Muscle layer of colon (tissue), 2 donors: ENCODE results near the gene CCT6A.
"Not testable (repeated sequence)": the region's sequence is repeated elsewhere in the genome, so short reads cannot be mapped to it uniquely, and the experiment has no call there.

ENCODE experiments used
- H3K27ac ChIP-seq: one replicate; pipeline ENCODE4 v1.7.0; 2013; ENCODE audit warnings: low read depth, mild to moderate bottlenecking, low read length, moderate library complexity
- H3K27me3 ChIP-seq, 2 donors: one replicate each; pipeline ENCODE4 v1.7.0; 2013; ENCODE audit warnings: low read length in 2 of 2, mild to moderate bottlenecking in 2 of 2; ENCODE audit not compliant: insufficient read depth in 2 of 2, control insufficient read depth in 1 of 2
- H3K36me3 ChIP-seq: one replicate; pipeline ENCODE4 v1.7.0; 2013; ENCODE audit warnings: mild to moderate bottlenecking, low read length; ENCODE audit not compliant: insufficient read depth
- H3K4me1 ChIP-seq: one replicate; pipeline ENCODE4 v1.7.0; 2013; ENCODE audit warnings: mild to moderate bottlenecking, low read length; ENCODE audit not compliant: insufficient read depth
- H3K4me3 ChIP-seq, 2 donors: one replicate each; pipeline ENCODE4 v1.7.0; 2013; ENCODE audit warnings: low read length in 2 of 2, low read depth in 1 of 2, mild to moderate bottlenecking in 1 of 2, moderate library complexity in 1 of 2
- H3K9ac ChIP-seq: one replicate; pipeline ENCODE4 v1.7.0; 2013; ENCODE audit warnings: low read length
- H3K9me3 ChIP-seq: one replicate; pipeline ENCODE4 v1.7.0; 2013; ENCODE audit warnings: mild to moderate bottlenecking, low read length
- donor health status: abdominal sarcoma.
- donor health status: Adenocarcinoma of cecum.

CCT6A gene, protein sequence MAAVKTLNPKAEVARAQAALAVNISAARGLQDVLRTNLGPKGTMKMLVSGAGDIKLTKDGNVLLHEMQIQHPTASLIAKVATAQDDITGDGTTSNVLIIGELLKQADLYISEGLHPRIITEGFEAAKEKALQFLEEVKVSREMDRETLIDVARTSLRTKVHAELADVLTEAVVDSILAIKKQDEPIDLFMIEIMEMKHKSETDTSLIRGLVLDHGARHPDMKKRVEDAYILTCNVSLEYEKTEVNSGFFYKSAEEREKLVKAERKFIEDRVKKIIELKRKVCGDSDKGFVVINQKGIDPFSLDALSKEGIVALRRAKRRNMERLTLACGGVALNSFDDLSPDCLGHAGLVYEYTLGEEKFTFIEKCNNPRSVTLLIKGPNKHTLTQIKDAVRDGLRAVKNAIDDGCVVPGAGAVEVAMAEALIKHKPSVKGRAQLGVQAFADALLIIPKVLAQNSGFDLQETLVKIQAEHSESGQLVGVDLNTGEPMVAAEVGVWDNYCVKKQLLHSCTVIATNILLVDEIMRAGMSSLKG

GRCh38 chr7:56051339-56052191 lies at the start of gene CCT6A, which contains the start of gene PSPH:
CCT6A (plus strand) TSS chr7:56051765; CDS start chr7:56051849, 84 bp downstream.
PSPH (minus strand) TSS chr7:56051444; CDS start chr7:56021212, 30,232 bp downstream.
- H3K4me1 ChIP-seq, result peaks cover 31% of the 10 kb centered on the region
- peaks cover 32% of the 10 kb centered on the region for H3K36me3 ChIP-seq
- peak within 1 kb of the TSS; percentile 94 for H3K9ac ChIP-seq
- peak within 1 kb of the TSS; percentile 90 for H3K27ac ChIP-seq
- H3K4me3 ChIP-seq, result peak within 1 kb of the TSS; percentile 91 to 97
- no peaks in the 10 kb centered on the region for H3K27me3 ChIP-seq
- H3K9me3 ChIP-seq, result no peaks in the 10 kb centered on the region

GRCh38 chr7:56003749-56004148 lies 47.8 kb upstream of the CCT6A start:
- Histone ChIP-seq H3K9me3 (no peaks in the 10 kb centered on the region), H3K36me3 (peaks cover 11% of the 10 kb centered on the region), H3K4me3 (no peak overlapping the region), H3K27ac (no peak overlapping the region), H3K4me1 (no peaks in the 10 kb centered on the region), H3K9ac (no peak overlapping the region), H3K27me3 (no peaks in the 10 kb centered on the region)

GRCh38 chr7:56007167-56007652 lies 44.4 kb upstream of the CCT6A start:
- Histone ChIP-seq H3K36me3 (no peaks in the 10 kb centered on the region), H3K4me1 (peaks cover 8% of the 10 kb centered on the region), H3K27ac (no peak overlapping the region), H3K27me3 (no peaks in the 10 kb centered on the region), H3K9me3 (no peaks in the 10 kb centered on the region), H3K9ac (no peak overlapping the region), H3K4me3 (no peak overlapping the region)

- Histone ChIP-seq H3K9ac (no peak overlapping the region), H3K4me1 (peaks cover 8% of the 10 kb centered on the region), H3K4me3 (no peak overlapping the region), H3K9me3 (no peaks in the 10 kb centered on the region), H3K27ac (no peak overlapping the region), H3K36me3 (no peaks in the 10 kb centered on the region), H3K27me3 (no peaks in the 10 kb centered on the region)
Measured at GRCh38 chr7:56007891-56008290, 43.7 kb upstream of the CCT6A start.

DNA sequence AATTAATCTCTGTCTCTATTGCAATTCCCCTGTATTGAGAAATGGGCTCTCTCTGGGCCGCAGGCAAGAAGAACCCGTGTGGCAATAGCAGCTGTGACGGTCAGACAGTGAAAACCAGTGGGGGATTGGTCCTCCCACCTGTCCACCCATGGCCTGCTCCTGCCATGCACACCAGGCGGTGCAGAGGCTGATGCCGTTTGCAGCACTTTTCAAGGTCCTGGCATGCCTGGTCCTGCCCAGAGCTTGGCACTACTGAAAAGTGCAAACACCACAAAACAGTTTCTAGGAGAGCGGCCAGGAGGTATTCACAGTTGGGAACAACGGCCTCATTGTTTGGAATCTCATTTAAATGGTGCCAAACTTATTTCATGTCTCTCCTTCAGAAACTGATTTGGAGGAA lies 41.9 kb upstream of the CCT6A start:
- Histone ChIP-seq H3K4me1 (peaks cover 8% of the 10 kb centered on the region), H3K27me3 (no peaks in the 10 kb centered on the region), H3K9me3 (no peaks in the 10 kb centered on the region), H3K36me3 (no peaks in the 10 kb centered on the region), H3K9ac (no peak overlapping the region), H3K27ac (no peak overlapping the region), H3K4me3 (no peak overlapping the region)

- H3K9me3 ChIP-seq, H3K4me1 ChIP-seq, H3K27me3 ChIP-seq, H3K9ac ChIP-seq, H3K4me3 ChIP-seq, H3K36me3 ChIP-seq, H3K27ac ChIP-seq: not testable (repeated sequence)
Measured at GRCh38 chr7:56017015-56017414, 34.5 kb upstream of the CCT6A start.

GRCh38 chr7:56019501-56019900 lies 32.1 kb upstream of the CCT6A start:
- Histone ChIP-seq H3K4me3 (no peak overlapping the region), H3K9me3 (no peaks in the 10 kb centered on the region), H3K9ac (no peak overlapping the region), H3K27me3 (no peaks in the 10 kb centered on the region), H3K27ac (no peak overlapping the region), H3K36me3 (no peaks in the 10 kb centered on the region), H3K4me1 (no peaks in the 10 kb centered on the region)

DNA sequence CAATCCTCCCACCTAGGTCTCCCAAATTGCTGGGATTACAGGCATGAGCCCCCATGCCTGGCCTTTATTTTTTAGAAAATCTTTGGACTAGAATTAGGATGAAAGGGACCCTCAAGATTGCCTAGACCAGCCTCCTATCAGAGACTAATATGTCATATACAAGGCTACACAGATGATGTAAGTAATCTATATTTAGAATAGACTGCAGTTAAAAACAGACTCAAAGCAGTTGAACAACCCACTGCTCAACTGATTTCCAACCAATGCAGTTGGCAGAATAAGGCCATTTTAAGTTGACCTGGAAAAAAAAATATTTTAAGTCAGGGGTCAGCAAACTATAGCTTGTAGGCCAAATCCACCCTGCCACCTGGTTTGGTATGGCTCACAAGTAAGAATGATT lies 28.1 kb upstream of the CCT6A start:
- Histone ChIP-seq H3K9ac (no peak overlapping the region), H3K36me3 (no peaks in the 10 kb centered on the region)

DNA sequence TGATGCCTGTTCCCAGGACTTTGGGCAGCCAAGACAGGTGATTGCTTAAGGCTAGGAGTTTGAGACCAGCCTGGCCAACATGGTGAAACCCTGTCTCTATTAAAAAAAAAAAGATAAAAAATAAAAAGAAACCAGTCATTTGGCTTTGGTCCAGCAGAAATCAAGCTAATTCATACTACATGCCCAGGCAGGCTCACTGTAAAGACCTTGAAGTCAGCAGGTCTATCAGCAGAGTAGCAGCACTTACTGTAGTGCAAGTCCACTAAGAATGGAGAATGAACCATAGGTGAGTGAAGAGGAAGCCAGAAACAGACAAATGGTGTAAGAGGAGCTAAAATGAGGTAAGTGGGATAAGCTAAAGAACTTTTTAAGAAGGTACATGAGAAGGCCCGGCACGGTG lies 25.0 kb upstream of the CCT6A start:
- no peak overlapping the region for H3K27ac ChIP-seq
- no peak overlapping the region for H3K4me3 ChIP-seq

More for the DNA sequence above, 28.1 kb upstream of the CCT6A start:
- H3K4me3 ChIP-seq, result no peak overlapping the region
- H3K4me1 ChIP-seq, result no peaks in the 10 kb centered on the region
- no peaks in the 10 kb centered on the region for H3K27me3 ChIP-seq
- no peak overlapping the region for H3K27ac ChIP-seq
- H3K9me3 ChIP-seq, result no peaks in the 10 kb centered on the region

DNA sequence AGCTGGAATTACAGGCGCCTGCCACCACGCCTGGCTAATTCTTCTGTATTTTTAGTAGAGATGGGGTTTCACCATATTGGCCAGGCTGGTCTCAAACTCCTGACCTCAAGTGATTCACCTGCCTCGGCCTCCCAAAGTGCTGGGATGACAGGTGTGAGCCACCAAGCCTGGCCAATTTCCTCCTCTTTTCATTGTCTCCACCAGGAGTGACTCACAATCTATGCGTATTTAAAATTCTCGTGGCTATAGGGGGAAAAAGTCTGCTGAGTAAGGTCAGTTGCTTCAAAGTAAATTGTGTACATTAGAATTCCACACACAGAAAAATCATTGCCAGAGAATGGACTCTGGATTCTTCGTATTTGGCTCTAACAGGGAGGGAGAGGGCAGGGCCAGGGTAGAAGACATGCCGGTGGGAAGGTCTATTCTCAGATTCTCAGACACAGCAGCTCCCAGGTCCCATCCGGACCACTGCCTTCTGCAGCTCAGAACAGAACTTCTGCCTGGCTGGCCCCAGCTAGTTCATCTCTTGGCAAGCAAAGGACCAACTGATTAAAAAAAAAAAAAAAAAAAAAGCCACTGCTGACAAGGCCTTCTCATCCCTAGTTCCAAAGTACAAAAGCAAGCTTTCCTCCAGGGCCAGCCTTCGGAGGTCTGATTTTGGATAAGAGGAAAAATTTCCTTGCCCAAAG lies 22.5 kb upstream of the CCT6A start:
- no peaks in the 10 kb centered on the region for H3K36me3 ChIP-seq
- no peaks in the 10 kb centered on the region for H3K9me3 ChIP-seq
- H3K27ac ChIP-seq, result no peak overlapping the region
- H3K4me1 ChIP-seq, result no peaks in the 10 kb centered on the region
- no peaks in the 10 kb centered on the region for H3K27me3 ChIP-seq
- no peak overlapping the region for H3K9ac ChIP-seq
- H3K4me3 ChIP-seq, result no peak overlapping the region

More for the DNA sequence above, 25.0 kb upstream of the CCT6A start:
- Histone ChIP-seq H3K27me3 (no peaks in the 10 kb centered on the region), H3K9ac (no peak overlapping the region), H3K9me3 (no peaks in the 10 kb centered on the region), H3K36me3 (no peaks in the 10 kb centered on the region), H3K4me1 (no peaks in the 10 kb centered on the region)

- Histone ChIP-seq H3K36me3 (no peaks in the 10 kb centered on the region), H3K4me1 (no peaks in the 10 kb centered on the region), H3K4me3 (no peak overlapping the region), H3K27me3 (no peaks in the 10 kb centered on the region), H3K27ac (no peak overlapping the region), H3K9ac (no peak overlapping the region), H3K9me3 (no peaks in the 10 kb centered on the region)
Measured at GRCh38 chr7:56030340-56030739, 21.2 kb upstream of the CCT6A start.
